ENCODE data around the gene HMCN2.

Gene HMCN2

DNA sequence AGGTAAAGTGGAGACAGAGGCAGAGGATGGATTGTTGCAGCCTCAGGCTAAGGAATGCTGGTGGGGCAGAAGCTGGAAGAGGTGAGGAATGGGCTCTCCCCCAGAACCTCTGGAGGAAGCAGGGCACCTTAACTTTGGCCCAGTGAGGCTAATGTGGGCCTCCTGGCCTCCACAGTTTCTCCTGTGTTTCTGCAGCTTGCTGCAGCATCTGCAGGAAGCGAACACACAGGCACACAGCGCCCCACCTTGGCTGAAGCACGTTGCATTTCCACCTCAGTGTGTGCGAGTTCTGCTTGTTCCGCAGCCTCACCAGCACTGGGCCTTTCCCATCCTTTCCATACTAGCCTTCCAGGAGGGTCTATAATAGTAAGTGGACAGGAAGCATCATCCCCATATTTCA is 152.0 kb downstream of the HMCN2 start:
- Histone ChIP-seq H2BK15ac (ENCODE audit: low read length) (no peak overlapping the region), H3K27me3 (ENCODE audit: control insufficient read depth in 3 of 3, insufficient read depth in 3 of 3, low read depth in 1 of 3, low read length in 3 of 3) (peaks cover 0 to 27% (median 0%) of the 10 kb centered on the region in 3 experiments), H3K4me1 (ENCODE audit: control insufficient read depth in 2 of 2, insufficient read depth in 1 of 2, low read depth in 1 of 2, low read length in 2 of 2) (peaks cover 0 to 2% of the 10 kb centered on the region in 2 donors), H3K4ac (ENCODE audit: low read length) (no peak overlapping the region), H3K79me1 (ENCODE audit: low read depth, low read length) (no peaks in the 10 kb centered on the region), H3K18ac (ENCODE audit: low read length) (peak overlapping the region; percentile 5), H3K9me3 (replicated peaks in 1 of 2; ENCODE audit: control insufficient read depth in 2 of 2, insufficient read depth in 1 of 2, low read depth in 1 of 2, low read length in 2 of 2) (peaks cover 0 to 6% of the 10 kb centered on the region in 2 donors), H3K23ac (ENCODE audit: low read depth, low read length, poor library complexity) (no peak overlapping the region), H3K4me3 (ENCODE audit: low read length in 2 of 2) (no peak overlapping the region), H2BK12ac (ENCODE audit: low read length) (no peak overlapping the region), H3K14ac (ENCODE audit: low read length) (no peak overlapping the region), H2BK5ac (ENCODE audit: low read length) (no peak overlapping the region), H3K9ac (ENCODE audit: low read depth, low read length, poor library complexity) (no peak overlapping the region), H2BK120ac (ENCODE audit: low read depth, low read length) (no peak overlapping the region), H2AFZ (ENCODE audit: low read length) (no peak overlapping the region), H3K27ac (replicated peaks; ENCODE audit: low read length) (no peak overlapping the region), H4K8ac (ENCODE audit: low read depth, low read length) (no peak overlapping the region), H4K91ac (ENCODE audit: low read depth, low read length, poor library complexity) (no peak overlapping the region), H3K36me3 (replicated peaks in 1 of 2; ENCODE audit: control insufficient read depth in 2 of 2, insufficient read depth in 2 of 2, low read length in 2 of 2) (no peaks in the 10 kb centered on the region), H2AK5ac (ENCODE audit: low read depth, low read length) (no peak overlapping the region), H3K4me2 (ENCODE audit: insufficient read depth, low read length, poor library complexity, severe bottlenecking) (no peak overlapping the region)
- no CpG with 5 or more reads among the region's 5 CpGs for WGBS, 2 donors (ENCODE audit: extremely low coverage in 2 of 2, insufficient read length in 2 of 2, insufficient replicate concordance in 1 of 2)
- no peak for DNase-seq (ENCODE audit: low spot score)

DNA sequence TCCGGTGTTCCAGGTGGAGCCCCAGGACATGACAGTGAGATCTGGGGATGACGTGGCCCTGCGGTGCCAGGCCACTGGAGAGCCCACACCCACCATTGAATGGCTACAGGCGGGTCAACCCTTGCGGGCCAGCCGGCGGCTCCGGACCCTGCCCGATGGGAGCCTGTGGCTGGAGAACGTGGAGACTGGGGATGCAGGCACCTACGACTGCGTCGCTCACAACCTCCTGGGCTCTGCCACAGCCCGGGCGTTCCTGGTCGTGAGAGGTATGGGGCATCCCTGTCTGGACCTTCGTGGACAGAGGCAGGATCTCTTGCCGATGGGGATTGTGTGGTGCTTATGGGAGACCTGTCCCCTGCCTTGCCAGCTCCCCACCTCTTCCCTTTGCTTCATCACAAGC is 153.2 kb downstream of the HMCN2 start:
- Histone ChIP-seq H2BK120ac (ENCODE audit: low read depth, low read length) (no peak overlapping the region), H3K14ac (ENCODE audit: low read length) (no peak overlapping the region), H3K36me3 (replicated peaks in 1 of 2; ENCODE audit: control insufficient read depth in 2 of 2, insufficient read depth in 2 of 2, low read length in 2 of 2) (no peaks in the 10 kb centered on the region), H3K9me3 (replicated peaks in 1 of 2; ENCODE audit: control insufficient read depth in 2 of 2, insufficient read depth in 1 of 2, low read depth in 1 of 2, low read length in 2 of 2) (peaks cover 0 to 6% of the 10 kb centered on the region in 2 donors), H3K4me2 (ENCODE audit: insufficient read depth, low read length, poor library complexity, severe bottlenecking) (no peak overlapping the region), H2AFZ (ENCODE audit: low read length) (no peak overlapping the region), H3K27me3 (ENCODE audit: control insufficient read depth in 3 of 3, insufficient read depth in 3 of 3, low read depth in 1 of 3, low read length in 3 of 3) (peaks cover 0 to 37% (median 0%) of the 10 kb centered on the region in 3 experiments), H4K91ac (ENCODE audit: low read depth, low read length, poor library complexity) (no peak overlapping the region), H3K18ac (ENCODE audit: low read length) (no peak overlapping the region), H3K27ac (replicated peaks; ENCODE audit: low read length) (no peak overlapping the region), H2AK5ac (ENCODE audit: low read depth, low read length) (peak overlapping the region; percentile 30), H3K4me3 (ENCODE audit: low read length in 2 of 2) (no peak overlapping the region), H2BK5ac (ENCODE audit: low read length) (no peak overlapping the region), H2BK15ac (ENCODE audit: low read length) (no peak overlapping the region), H2BK12ac (ENCODE audit: low read length) (no peak overlapping the region), H3K4ac (ENCODE audit: low read length) (no peak overlapping the region), H3K9ac (ENCODE audit: low read depth, low read length, poor library complexity) (no peak overlapping the region), H3K79me1 (ENCODE audit: low read depth, low read length) (no peaks in the 10 kb centered on the region), H3K4me1 (ENCODE audit: control insufficient read depth in 2 of 2, insufficient read depth in 1 of 2, low read depth in 1 of 2, low read length in 2 of 2) (peaks cover 0 to 2% of the 10 kb centered on the region in 2 donors), H3K23ac (ENCODE audit: low read depth, low read length, poor library complexity) (no peak overlapping the region), H4K8ac (ENCODE audit: low read depth, low read length) (no peak overlapping the region)
- no peak for DNase-seq (ENCODE audit: low spot score)
- no CpG with 5 or more reads among the region's 18 CpGs for WGBS, 2 donors (ENCODE audit: extremely low coverage in 2 of 2, insufficient read length in 2 of 2, insufficient replicate concordance in 1 of 2)

DNA sequence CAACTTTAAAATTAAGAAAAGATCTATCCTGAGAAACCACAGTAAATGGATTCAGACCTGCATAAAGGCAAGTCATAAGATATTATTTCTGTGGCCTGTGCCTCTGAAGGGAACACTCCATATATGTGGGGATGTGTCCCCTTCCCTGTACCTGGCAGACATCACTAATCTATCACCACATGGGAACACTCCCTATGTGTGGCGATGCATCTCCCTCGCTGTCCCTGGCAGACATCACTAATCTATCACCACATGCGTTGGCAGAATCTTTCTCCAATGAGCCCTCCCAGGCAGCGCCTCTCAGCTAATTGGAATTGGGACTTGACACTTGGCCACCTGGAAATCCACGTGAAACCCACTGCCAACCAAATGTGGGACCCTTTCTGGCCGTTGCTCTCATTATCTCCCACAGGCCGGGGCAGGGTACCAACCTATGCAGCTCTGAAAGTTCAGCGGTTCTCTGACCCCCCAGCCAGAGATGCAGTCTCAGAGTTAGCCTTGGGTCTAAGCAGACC is 154.0 kb downstream of the HMCN2 start:
- H2BK12ac ChIP-seq (ENCODE audit: low read length) = no peak overlapping the region
- H3K4me1 ChIP-seq (ENCODE audit: control insufficient read depth in 2 of 2, insufficient read depth in 1 of 2, low read depth in 1 of 2, low read length in 2 of 2) = peaks cover 0 to 2% of the 10 kb centered on the region in 2 donors
- H3K23ac ChIP-seq (ENCODE audit: low read depth, low read length, poor library complexity) = no peak overlapping the region
- no peak overlapping the region for H3K4ac ChIP-seq (ENCODE audit: low read length)
- H3K18ac ChIP-seq (ENCODE audit: low read length) = no peak overlapping the region
- H4K91ac ChIP-seq (ENCODE audit: low read depth, low read length, poor library complexity) = no peak overlapping the region
- H4K8ac ChIP-seq (ENCODE audit: low read depth, low read length) = no peak overlapping the region
- H3K79me1 ChIP-seq (ENCODE audit: low read depth, low read length) = no peaks in the 10 kb centered on the region
- peaks cover 0 to 6% of the 10 kb centered on the region in 2 donors for H3K9me3 ChIP-seq (replicated peaks in 1 of 2; ENCODE audit: control insufficient read depth in 2 of 2, insufficient read depth in 1 of 2, low read depth in 1 of 2, low read length in 2 of 2)
- H3K27ac ChIP-seq (replicated peaks; ENCODE audit: low read length) = no peak overlapping the region
- no peak overlapping the region for H2BK5ac ChIP-seq (ENCODE audit: low read length)
- H3K36me3 ChIP-seq (replicated peaks in 1 of 2; ENCODE audit: control insufficient read depth in 2 of 2, insufficient read depth in 2 of 2, low read length in 2 of 2) = no peaks in the 10 kb centered on the region
- peaks cover 0 to 37% (median 0%) of the 10 kb centered on the region in 3 experiments for H3K27me3 ChIP-seq (ENCODE audit: control insufficient read depth in 3 of 3, insufficient read depth in 3 of 3, low read depth in 1 of 3, low read length in 3 of 3)
- peak overlapping the region; percentile 30 for H2AK5ac ChIP-seq (ENCODE audit: low read depth, low read length)
- no peak overlapping the region for H2AFZ ChIP-seq (ENCODE audit: low read length)
- no peak overlapping the region for H3K4me2 ChIP-seq (ENCODE audit: insufficient read depth, low read length, poor library complexity, severe bottlenecking)
- no peak overlapping the region for H3K9ac ChIP-seq (ENCODE audit: low read depth, low read length, poor library complexity)
- WGBS, 2 donors (ENCODE audit: extremely low coverage in 2 of 2, insufficient read length in 2 of 2, insufficient replicate concordance in 1 of 2) = no CpG with 5 or more reads among the region's 8 CpGs
- H2BK120ac ChIP-seq (ENCODE audit: low read depth, low read length) = no peak overlapping the region
- H2BK15ac ChIP-seq (ENCODE audit: low read length) = no peak overlapping the region
- no peak for DNase-seq (ENCODE audit: low spot score)
- H3K14ac ChIP-seq (ENCODE audit: low read length) = no peak overlapping the region
- no peak overlapping the region for H3K4me3 ChIP-seq (ENCODE audit: low read length in 2 of 2)

DNA sequence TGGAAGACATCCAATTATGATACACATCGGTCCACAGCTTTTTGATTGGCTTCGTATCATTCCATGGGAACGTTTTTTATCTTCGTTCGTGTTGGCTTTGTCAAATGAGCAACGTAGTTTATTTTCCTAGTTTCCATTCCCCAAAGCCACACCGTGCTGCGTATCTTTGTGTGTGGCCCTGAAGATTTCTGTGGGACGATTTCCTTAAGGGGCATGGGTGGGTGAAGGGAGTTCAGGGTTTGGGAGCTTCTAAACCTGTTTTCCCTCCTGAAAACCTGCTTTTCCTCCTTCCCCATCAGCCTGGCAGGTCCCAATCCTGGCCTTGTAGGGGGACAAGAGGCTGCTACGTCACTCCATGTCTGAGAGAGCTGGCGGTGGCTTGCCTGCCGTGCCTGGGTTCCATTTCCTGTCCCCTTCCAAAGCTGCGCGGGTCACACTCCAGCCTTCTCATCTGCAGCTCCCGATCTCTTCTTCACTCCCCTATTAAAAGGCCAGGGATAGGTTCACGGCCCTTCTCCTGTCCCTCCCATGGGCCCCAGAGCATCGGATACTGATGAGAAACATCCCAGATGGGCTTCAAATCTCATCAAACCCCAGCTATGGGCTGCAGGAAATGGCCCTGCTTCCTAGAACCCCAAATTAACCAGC is 155.7 kb downstream of the HMCN2 start:
- H3K9me3 ChIP-seq (replicated peaks in 1 of 2; ENCODE audit: control insufficient read depth in 2 of 2, insufficient read depth in 1 of 2, low read depth in 1 of 2, low read length in 2 of 2) = peaks cover 0 to 6% of the 10 kb centered on the region in 2 donors
- no peak for DNase-seq (ENCODE audit: low spot score)
- H3K4ac ChIP-seq (ENCODE audit: low read length) = no peak overlapping the region
- no peak overlapping the region for H4K8ac ChIP-seq (ENCODE audit: low read depth, low read length)
- no peak overlapping the region for H2AK5ac ChIP-seq (ENCODE audit: low read depth, low read length)
- no peak overlapping the region for H2BK15ac ChIP-seq (ENCODE audit: low read length)
- H3K18ac ChIP-seq (ENCODE audit: low read length) = peak overlapping the region; percentile 46
- no peak overlapping the region for H2BK120ac ChIP-seq (ENCODE audit: low read depth, low read length)
- H2BK5ac ChIP-seq (ENCODE audit: low read length) = no peak overlapping the region
- H3K14ac ChIP-seq (ENCODE audit: low read length) = no peak overlapping the region
- no peak overlapping the region for H3K4me2 ChIP-seq (ENCODE audit: insufficient read depth, low read length, poor library complexity, severe bottlenecking)
- H2BK12ac ChIP-seq (ENCODE audit: low read length) = no peak overlapping the region
- H2AFZ ChIP-seq (ENCODE audit: low read length) = peak overlapping the region; percentile 66
- no peak overlapping the region for H3K23ac ChIP-seq (ENCODE audit: low read depth, low read length, poor library complexity)
- no peak overlapping the region for H3K27ac ChIP-seq (replicated peaks; ENCODE audit: low read length)
- WGBS, 2 donors (ENCODE audit: extremely low coverage in 2 of 2, insufficient read length in 2 of 2, insufficient replicate concordance in 1 of 2) = no CpG with 5 or more reads among the region's 17 CpGs
- no peak overlapping the region for H3K9ac ChIP-seq (ENCODE audit: low read depth, low read length, poor library complexity)
- no peak overlapping the region for H3K4me3 ChIP-seq (ENCODE audit: low read length in 2 of 2)
- no peaks in the 10 kb centered on the region for H3K36me3 ChIP-seq (replicated peaks in 1 of 2; ENCODE audit: control insufficient read depth in 2 of 2, insufficient read depth in 2 of 2, low read length in 2 of 2)
- peaks cover 0 to 37% (median 0%) of the 10 kb centered on the region in 3 experiments for H3K27me3 ChIP-seq (ENCODE audit: control insufficient read depth in 3 of 3, insufficient read depth in 3 of 3, low read depth in 1 of 3, low read length in 3 of 3)
- H4K91ac ChIP-seq (ENCODE audit: low read depth, low read length, poor library complexity) = no peak overlapping the region
- H3K4me1 ChIP-seq (ENCODE audit: control insufficient read depth in 2 of 2, insufficient read depth in 1 of 2, low read depth in 1 of 2, low read length in 2 of 2) = peaks cover 0 to 2% of the 10 kb centered on the region in 2 donors
- H3K79me1 ChIP-seq (ENCODE audit: low read depth, low read length) = no peaks in the 10 kb centered on the region
